Measurements from ENCODE around the gene CDH12. TPM values are rescaled to one million over a fixed set of nuclear protein-coding genes. Genes with fewer than 3 reads are reported as not detected.
"Not testable (repeated sequence)": the region's sequence is repeated elsewhere in the genome, so short reads cannot be mapped to it uniquely, and the experiment has no call there.

CDH12 gene
- total RNA-seq, 1 donor from 2014 or later = not detected

DNA sequence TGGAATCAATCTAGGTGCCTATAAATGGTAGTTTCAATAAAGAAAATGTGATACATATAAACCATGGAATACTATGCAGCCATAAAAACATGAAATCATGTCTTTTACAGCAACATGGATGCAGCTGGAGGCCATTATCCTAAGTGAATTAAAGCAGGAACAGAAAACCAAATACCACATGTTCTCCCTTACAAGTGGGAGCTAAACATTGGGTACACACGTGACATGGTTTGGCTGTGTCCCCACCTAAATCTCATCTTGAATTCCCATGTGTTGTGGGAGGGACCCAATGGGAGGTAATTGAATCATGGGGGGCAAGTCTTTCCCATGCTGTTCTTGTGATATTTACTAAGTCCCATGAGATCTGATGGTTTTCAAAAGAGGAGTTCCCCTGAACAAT is 78.9 kb downstream of the CDH12 start:
- intact Hi-C loops (cut with micrococcal nuclease) = not testable (repeated sequence)

DNA sequence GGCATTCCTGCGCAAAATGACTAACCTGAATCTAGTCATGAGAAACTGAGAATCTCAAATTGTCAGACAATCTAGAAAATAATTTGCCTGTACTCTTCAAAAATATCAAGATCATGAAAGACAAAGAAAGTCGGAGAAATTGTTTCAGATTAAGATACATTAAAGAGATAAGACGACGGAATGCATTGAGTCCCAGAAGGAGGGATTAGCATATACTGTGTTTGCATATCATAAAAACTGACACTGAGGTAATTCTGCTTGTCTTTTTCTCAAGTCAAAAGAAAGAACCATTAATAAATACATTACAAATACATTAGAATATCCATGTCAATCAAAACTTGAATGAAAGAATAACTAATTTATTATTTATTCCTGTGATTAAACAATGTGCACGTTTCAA is 88.4 kb downstream of the CDH12 start:
- intact Hi-C loops (cut with micrococcal nuclease) = no loop called here

DNA sequence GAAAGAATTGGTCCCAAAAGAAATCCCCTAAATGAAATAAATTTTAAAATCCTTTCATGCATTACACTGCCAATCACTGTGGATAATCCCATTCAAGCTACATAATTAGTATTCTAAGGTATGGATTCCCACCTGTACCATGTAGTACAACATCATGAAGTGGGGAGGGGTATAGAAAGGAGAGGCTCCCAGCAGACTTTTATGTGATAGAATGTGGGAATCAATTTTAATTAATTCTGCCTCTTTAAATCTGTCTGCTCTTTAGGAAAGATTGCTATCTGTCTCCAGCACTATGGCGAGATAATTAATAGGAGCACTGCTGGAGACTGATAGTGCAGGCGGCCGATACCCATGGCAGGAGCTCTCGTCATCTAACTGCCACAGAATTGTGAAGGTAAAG is 95.4 kb downstream of the CDH12 start:
- intact Hi-C loops (cut with micrococcal nuclease) = no loop called here

GRCh38 chr5:22754155-22754554 is 99.0 kb downstream of the CDH12 start:
- intact Hi-C loops (cut with micrococcal nuclease) = no loop called here

- intact Hi-C loops (cut with micrococcal nuclease) = no loop called here
Observed at GRCh38 chr5:22751536-22751935, 101.6 kb downstream of the CDH12 start.

DNA sequence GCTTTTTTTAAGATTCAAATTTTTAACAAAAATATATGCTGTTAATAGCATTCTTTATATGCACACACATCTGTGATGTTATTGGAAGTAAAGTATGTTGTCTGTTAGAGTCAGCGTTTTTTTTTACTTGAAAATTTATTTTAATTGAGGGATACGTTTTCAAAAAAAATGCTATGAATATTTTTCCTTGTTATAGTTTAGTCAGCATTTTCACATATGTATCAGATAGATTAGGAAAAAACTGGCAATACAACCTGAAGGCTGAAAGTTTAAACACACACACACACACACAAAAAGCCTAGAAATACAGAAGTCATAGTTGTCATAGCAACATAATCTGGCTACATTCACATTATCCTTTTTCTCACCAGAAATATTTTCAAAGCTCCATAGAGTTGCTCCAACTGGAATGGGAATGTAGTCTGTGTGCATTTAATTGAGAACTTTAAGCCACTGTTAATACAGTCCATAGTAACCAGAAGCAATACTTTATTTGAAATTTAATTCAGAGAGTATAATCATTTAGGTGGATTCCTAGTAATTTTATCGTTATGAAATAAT is 116.6 kb downstream of the CDH12 start:
- intact Hi-C loops (cut with micrococcal nuclease) = no loop called here

- intact Hi-C loops (cut with micrococcal nuclease) = no loop called here
Observed at GRCh38 chr5:22734907-22735306, 118.2 kb downstream of the CDH12 start.

GRCh38 chr5:22728610-22729009 is 124.5 kb downstream of the CDH12 start:
- intact Hi-C loops (cut with micrococcal nuclease) = no loop called here

GRCh38 chr5:22722491-22722890 is 130.7 kb downstream of the CDH12 start:
- intact Hi-C loops (cut with micrococcal nuclease) = no loop called here

GRCh38 chr5:22722056-22722455 is 131.1 kb downstream of the CDH12 start:
- intact Hi-C loops (cut with micrococcal nuclease) = no loop called here

DNA sequence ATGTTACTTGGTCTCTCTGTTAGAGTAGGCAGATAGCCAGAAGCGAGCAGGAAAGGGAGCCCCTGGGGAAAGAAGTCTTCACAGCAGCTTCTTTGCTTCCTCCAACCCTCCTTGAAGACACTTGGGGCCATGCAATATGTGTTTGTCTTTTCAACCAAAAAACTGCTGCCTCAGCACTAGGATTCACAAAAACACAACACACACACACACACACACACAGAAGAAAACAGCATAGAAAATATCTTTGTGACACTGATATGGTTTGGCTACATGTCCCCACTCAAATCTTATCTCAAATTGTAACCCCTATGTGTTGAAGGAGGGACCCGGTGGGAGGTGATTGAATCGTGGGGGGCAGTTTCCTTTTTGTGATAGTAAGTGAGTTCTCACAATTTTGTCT is 133.3 kb downstream of the CDH12 start:
- intact Hi-C loops (cut with micrococcal nuclease) = no loop called here

DNA sequence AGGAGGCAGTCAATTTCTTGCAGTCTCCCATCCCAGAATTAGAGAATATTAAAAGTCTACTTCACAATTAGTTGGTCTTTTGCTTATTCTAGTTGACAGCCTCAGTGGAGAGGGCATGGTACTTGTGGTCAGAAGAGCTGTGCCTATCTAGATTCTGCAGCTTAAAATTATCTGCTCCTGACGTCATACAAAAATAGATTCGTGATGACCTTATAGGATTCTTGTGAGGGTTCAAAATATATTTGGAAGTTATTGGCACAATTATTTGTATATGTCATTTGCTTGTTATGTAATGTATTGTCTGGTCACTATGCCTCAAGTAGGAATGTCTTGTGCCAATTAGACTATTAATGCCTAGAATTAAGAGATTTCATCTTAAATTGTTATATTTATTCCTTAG is 142.5 kb downstream of the CDH12 start:
- intact Hi-C loops (cut with micrococcal nuclease) = no loop called here

DNA sequence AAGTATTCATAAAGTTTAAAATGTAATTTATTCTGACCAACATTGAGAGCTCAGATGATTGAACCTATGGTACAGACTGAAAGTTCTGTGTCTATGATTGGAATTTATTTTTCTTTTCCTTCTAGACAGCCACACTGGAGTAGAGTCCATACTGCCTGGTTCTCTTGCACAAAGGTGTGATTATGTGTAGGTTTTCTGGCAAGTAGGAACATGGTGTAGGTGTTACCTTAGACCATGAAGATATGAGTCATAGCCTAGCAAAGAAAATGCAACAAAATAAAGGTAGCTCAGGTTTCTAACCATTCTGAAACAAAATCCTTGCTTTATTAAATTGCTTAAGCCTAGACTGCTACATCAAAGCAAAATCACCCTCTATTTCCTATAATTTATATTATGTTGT is 143.4 kb downstream of the CDH12 start:
- intact Hi-C loops (cut with micrococcal nuclease) = no loop called here

DNA sequence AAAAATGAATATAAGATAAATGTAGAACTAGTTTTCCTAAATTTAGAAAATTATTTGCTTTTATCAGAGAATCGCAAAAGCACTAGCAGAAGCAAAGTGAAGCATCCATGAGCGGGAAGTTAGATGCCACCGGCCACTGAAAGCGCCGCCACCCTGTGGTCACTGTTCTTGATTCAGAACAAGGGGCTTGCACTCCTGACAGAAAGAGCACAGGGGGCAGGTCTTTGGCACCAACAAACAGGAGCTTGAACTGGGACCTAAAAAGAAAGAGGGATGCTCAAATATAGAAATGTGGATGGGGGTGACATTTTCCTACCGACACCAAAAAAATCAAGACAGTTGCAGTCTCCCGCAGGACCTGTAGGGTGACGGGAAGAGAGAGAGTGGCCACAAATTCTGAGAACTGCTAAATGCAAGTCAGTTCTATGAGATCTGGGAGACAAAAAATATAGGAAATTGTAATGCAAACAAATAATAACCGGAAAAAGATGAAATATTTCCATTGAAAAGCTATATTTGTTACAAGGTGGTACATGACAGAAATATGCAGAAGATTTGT is 144.3 kb downstream of the CDH12 start:
- intact Hi-C loops (cut with micrococcal nuclease) = no loop called here

GRCh38 chr5:22706901-22707300 is 146.2 kb downstream of the CDH12 start:
- intact Hi-C loops (cut with micrococcal nuclease) = no loop called here

GRCh38 chr5:22699319-22699718 is 153.8 kb downstream of the CDH12 start:
- intact Hi-C loops (cut with micrococcal nuclease) = no loop called here

- intact Hi-C loops (cut with micrococcal nuclease) = no loop called here
Observed at GRCh38 chr5:22693121-22693520, 160.0 kb downstream of the CDH12 start.

DNA sequence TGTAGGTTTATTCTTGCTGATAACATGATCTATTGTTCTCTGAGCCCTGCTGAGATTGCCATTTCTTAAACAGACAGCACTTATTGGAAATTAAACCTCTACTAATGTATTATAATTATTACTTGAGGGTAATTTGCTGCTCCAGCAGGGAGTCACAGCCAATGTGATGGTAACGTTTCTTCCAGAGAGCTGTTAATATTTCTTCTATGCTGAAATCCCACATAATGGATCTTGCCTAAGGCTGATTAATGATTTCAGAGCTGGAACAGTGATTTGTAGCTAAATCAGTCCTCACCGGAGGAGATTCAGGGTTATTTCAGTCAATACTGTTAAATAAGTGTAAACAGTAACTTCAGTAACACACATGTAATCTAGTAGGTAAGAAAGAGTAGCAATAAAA is 170.1 kb downstream of the CDH12 start:
- intact Hi-C loops (cut with micrococcal nuclease) = no loop called here

DNA sequence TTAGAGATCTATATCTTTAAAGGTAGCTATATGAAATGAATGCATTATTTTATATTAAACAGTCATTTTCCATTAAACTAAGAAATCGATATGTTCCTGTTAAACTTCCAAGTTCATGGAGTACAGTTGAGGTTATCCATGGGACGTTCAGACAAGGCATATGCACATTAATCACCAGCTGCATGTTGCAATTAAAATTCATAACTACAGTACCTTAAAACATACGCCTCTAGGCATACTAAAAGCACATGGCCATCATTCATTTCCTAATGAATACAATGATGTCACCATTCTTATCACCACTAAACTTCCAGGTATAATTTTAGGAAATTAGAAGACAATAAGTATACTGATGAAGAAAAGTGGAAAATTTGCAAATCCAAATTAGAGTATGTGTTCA is 174.3 kb downstream of the CDH12 start:
- intact Hi-C loops (cut with micrococcal nuclease) = no loop called here

DNA sequence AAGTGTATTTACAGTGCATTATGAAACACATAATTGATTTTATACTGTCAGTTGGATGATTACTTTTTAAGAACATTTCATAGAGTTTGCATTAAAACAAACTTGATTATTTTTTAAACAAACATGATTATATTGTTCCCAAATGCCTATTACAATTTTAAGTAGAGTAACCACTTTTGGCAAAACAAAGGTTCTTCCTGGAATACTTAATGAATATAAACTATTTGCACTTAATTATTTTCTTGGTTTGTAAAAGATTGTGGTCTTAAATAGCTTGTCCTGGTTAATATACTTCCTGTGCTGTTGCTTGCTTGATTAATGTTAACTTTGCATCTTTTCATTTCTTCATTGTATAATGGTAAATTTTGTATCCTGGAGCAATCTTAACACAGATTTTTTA is 180.0 kb downstream of the CDH12 start:
- intact Hi-C loops (cut with micrococcal nuclease) = no loop called here

DNA sequence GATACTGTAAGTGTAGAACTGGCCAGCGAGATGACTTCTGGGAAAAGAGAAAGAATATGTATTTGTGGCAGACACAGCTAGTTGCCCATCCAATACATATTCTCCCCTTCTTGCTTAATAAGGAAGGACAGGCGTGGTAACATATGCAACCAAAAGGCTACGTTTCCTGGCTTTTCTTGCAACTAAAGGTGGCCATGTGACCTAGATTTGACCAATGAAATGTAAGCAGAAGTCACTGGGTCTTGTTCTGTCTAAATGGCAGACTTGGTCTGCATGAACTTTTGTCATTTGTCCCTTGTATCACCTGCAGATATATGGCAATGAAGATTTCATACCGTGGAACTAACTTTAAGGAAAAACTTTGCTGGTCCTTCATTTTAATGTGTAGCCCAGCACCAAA is 183.8 kb downstream of the CDH12 start:
- intact Hi-C loops (cut with micrococcal nuclease) = no loop called here

DNA sequence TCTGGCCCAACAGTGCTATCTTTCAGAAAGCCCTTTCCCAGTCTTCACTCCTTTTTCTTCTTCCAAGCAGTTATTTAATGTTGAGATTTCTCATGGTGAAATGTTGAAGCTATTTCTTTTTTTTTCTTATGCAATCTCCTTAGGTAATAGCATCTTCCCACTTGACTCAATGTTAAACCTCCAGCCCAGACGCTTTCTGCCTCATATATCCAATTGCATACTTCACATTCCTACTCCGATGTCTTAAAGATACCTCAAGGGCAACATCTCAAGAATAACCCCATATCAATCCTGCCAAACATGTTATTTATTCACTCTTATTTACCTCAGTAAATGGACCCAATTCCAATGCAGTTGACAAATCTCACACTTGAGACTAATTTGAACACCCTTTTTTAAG is 187.3 kb downstream of the CDH12 start:
- intact Hi-C loops (cut with micrococcal nuclease) = no loop called here

DNA sequence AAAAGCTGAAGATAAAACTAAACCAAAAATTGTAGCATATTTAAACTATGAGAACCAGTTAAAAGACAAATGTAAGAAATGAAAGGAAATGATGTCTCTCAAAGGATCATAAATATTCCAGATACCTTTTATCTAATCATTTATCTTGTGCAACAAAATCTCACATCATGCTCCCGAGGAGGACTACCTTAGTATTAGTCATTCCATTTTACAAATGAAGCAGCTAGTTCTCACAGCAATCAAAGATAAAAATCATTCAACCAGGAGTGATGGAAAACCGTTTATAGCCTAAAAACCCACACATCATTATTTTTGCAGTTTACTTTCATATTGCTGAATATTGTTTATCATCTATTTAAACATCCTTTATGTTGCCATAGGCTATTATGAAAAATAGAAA is 190.0 kb downstream of the CDH12 start:
- intact Hi-C loops (cut with micrococcal nuclease) = no loop called here

- intact Hi-C loops (cut with micrococcal nuclease) = no loop called here
Observed at GRCh38 chr5:22662391-22662790, 190.8 kb downstream of the CDH12 start.

Data from T-helper 2 cell treated with Interferon-gamma antibody and Interleukin-4, amounts not matched to agents 100 ng/mL and 5 ng/mL, for 36 hours (primary cell).